Measurements from ENCODE around the gene GNLY. TPM values are rescaled to one million over a fixed set of nuclear protein-coding genes. Genes with fewer than 3 reads are reported as not detected.
A peak's percentile ranks its signal among the peaks of the same experiment; 100 is the strongest.

The GNLY gene
- total RNA-seq, 1 donor from 2014 or later = not detected

DNA sequence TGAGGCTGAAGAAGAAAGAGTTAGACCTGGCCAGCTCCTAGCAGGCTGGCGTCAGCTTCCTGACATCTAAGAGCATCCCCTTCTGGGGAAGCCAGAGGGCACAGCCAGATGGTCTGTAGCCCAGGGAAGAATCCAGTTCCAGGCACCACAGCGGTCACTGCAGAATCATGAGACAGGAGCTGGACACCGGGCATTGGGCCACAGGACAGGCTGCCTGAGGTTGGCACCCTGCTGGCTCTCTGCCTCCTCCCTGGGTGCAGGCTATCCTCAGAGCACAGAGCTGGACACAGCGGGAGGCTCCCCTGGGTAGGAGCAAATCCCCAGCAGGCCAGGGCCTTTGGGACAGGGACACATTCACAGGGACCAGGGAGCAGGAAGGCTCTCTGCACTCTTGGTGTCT is 39.9 kb downstream of the GNLY start:
- no peak overlapping the region for H3K4me3 ChIP-seq (ENCODE audit: insufficient read depth, low read depth, low read length)
- FAIRE-seq = no peak
- Mint-ChIP-seq H3K4me1 (ENCODE audit: low read depth, unreplicated experiment) (no peaks in the 10 kb centered on the region), H3K27me3 (ENCODE audit: low read depth, unreplicated experiment) (peaks cover 63% of the 10 kb centered on the region), H3K4me3 (ENCODE audit: unreplicated experiment) (no peak overlapping the region), H3K27ac (ENCODE audit: unreplicated experiment) (no peak overlapping the region), H3K9me3 (ENCODE audit: unreplicated experiment) (peaks cover 1% of the 10 kb centered on the region), H3K36me3 (ENCODE audit: low read depth, unreplicated experiment) (no peaks in the 10 kb centered on the region)
- no peak overlapping the region for H3K27ac ChIP-seq (ENCODE audit: low read depth, low read length)
- H2AFZ ChIP-seq (ENCODE audit: low read depth, low read length) = no peak overlapping the region
- no peak overlapping the region for H3K4me2 ChIP-seq (ENCODE audit: low read length)
- no peak for TF ChIP-seq EZH2 (IDR thresholded peaks at IDR 0.05; ENCODE audit: insufficient read depth, low read length)
- TF ChIP-seq, protein P1, sequence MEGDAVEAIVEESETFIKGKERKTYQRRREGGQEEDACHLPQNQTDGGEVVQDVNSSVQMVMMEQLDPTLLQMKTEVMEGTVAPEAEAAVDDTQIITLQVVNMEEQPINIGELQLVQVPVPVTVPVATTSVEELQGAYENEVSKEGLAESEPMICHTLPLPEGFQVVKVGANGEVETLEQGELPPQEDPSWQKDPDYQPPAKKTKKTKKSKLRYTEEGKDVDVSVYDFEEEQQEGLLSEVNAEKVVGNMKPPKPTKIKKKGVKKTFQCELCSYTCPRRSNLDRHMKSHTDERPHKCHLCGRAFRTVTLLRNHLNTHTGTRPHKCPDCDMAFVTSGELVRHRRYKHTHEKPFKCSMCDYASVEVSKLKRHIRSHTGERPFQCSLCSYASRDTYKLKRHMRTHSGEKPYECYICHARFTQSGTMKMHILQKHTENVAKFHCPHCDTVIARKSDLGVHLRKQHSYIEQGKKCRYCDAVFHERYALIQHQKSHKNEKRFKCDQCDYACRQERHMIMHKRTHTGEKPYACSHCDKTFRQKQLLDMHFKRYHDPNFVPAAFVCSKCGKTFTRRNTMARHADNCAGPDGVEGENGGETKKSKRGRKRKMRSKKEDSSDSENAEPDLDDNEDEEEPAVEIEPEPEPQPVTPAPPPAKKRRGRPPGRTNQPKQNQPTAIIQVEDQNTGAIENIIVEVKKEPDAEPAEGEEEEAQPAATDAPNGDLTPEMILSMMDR (IDR thresholded peaks at IDR 0.05; ENCODE audit: insufficient read depth, low read depth, low read length) = no peak
- no peak overlapping the region for H3K9ac ChIP-seq (ENCODE audit: low read length)
- H3K27me3 ChIP-seq (ENCODE audit: insufficient read depth, low read length) = no peaks in the 10 kb centered on the region
- H3K4me1 ChIP-seq (ENCODE audit: insufficient read depth, low read length) = peaks cover 4% of the 10 kb centered on the region
- H3K9me3 ChIP-seq (ENCODE audit: insufficient read depth, low read depth, low read length) = no peaks in the 10 kb centered on the region
- no peaks in the 10 kb centered on the region for H4K20me1 ChIP-seq (ENCODE audit: insufficient read depth, low read length)
- DNase-seq (ENCODE audit: low read depth) = no peak
- H3K36me3 ChIP-seq (ENCODE audit: insufficient read depth, low read length) = no peaks in the 10 kb centered on the region
- no peaks in the 10 kb centered on the region for H3K79me2 ChIP-seq (ENCODE audit: insufficient read depth, low read length)

DNA sequence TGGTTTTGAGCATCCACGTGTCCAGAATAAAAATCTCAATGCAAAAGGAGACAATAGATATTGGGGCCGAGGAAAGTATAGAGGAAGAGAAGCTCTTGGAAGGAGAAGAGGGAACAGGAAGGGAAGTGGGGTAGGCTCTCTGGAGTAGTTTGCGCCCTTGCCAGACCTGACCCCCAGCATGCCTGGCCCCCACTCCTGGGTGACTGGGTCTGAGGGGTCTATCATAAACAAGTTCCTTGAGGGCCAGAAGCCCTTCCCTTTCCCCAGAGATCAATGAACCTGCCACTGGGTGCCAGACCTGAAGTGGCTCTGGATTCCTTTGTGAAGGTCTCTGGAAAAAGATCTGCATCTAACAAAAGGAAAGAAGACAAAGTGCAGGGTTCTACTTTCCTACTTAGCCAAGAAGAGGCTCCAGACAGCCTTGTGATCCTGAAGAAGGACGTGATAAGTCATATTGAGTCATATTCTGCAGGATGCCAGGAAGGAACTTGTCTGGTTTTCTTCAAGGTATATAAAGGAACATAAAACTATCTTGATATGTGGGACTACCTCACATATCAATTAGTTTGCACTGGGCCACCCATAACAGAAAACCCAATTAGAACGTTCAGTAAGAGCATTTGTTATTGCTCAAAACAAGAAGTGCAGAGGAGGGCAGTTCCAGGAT is 40.9 kb downstream of the GNLY start:
- Histone ChIP-seq H3K79me2 (ENCODE audit: insufficient read depth, low read length) (no peaks in the 10 kb centered on the region), H4K20me1 (ENCODE audit: insufficient read depth, low read length) (no peaks in the 10 kb centered on the region), H3K9ac (ENCODE audit: low read length) (no peak overlapping the region), H3K4me3 (ENCODE audit: insufficient read depth, low read depth, low read length) (no peak overlapping the region), H3K27ac (ENCODE audit: low read depth, low read length) (no peak overlapping the region), H3K27me3 (ENCODE audit: insufficient read depth, low read length) (no peaks in the 10 kb centered on the region), H2AFZ (ENCODE audit: low read depth, low read length) (no peak overlapping the region), H3K4me2 (ENCODE audit: low read length) (no peak overlapping the region), H3K4me1 (ENCODE audit: insufficient read depth, low read length) (peaks cover 4% of the 10 kb centered on the region), H3K9me3 (ENCODE audit: insufficient read depth, low read depth, low read length) (no peaks in the 10 kb centered on the region), H3K36me3 (ENCODE audit: insufficient read depth, low read length) (no peaks in the 10 kb centered on the region)
- TF ChIP-seq EZH2 (IDR thresholded peaks at IDR 0.05; ENCODE audit: insufficient read depth, low read length) = no peak
- TF ChIP-seq, protein P1 (IDR thresholded peaks at IDR 0.05; ENCODE audit: insufficient read depth, low read depth, low read length) = no peak
- peaks cover 59% of the 10 kb centered on the region for H3K27me3 Mint-ChIP-seq (ENCODE audit: low read depth, unreplicated experiment)
- FAIRE-seq = no peak
- H3K4me1 Mint-ChIP-seq (ENCODE audit: low read depth, unreplicated experiment) = no peaks in the 10 kb centered on the region
- H3K4me3 Mint-ChIP-seq (ENCODE audit: unreplicated experiment) = no peak overlapping the region
- peaks cover 6% of the 10 kb centered on the region for H3K9me3 Mint-ChIP-seq (ENCODE audit: unreplicated experiment)
- peak; percentile 44 for DNase-seq (ENCODE audit: low read depth)
- peaks cover 1% of the 10 kb centered on the region for H3K36me3 Mint-ChIP-seq (ENCODE audit: low read depth, unreplicated experiment)
- no peak overlapping the region for H3K27ac Mint-ChIP-seq (ENCODE audit: unreplicated experiment)

DNA sequence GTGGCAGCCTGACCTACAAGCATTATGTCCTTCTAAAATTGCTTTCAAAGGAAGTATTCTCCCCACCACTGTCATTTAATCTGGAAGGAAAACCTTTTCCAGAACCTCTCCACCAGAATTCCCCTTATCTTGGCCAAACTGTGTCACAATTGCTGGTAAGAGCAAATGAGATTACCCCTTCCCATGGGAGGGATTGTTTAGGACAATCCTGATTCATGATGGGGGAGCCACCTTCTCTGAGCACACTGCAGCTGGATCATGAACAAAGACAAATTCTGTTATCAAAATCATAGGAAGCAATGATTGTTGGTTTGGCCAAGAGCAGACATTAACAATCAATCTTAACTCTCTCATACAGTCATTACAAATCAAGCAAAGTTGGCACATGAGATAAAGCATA is 41.5 kb downstream of the GNLY start:
- FAIRE-seq = no peak
- H3K9ac ChIP-seq (ENCODE audit: low read length) = no peak overlapping the region
- no peak overlapping the region for H3K4me3 Mint-ChIP-seq (ENCODE audit: unreplicated experiment)

More for the DNA sequence above, 41.5 kb downstream of the GNLY start:
- Histone ChIP-seq H3K36me3 (ENCODE audit: insufficient read depth, low read length) (no peaks in the 10 kb centered on the region), H3K27ac (ENCODE audit: low read depth, low read length) (no peak overlapping the region), H3K4me1 (ENCODE audit: insufficient read depth, low read length) (peaks cover 4% of the 10 kb centered on the region), H3K27me3 (ENCODE audit: insufficient read depth, low read length) (no peaks in the 10 kb centered on the region), H2AFZ (ENCODE audit: low read depth, low read length) (no peak overlapping the region), H3K9me3 (ENCODE audit: insufficient read depth, low read depth, low read length) (no peaks in the 10 kb centered on the region), H3K4me3 (ENCODE audit: insufficient read depth, low read depth, low read length) (no peak overlapping the region), H4K20me1 (ENCODE audit: insufficient read depth, low read length) (no peaks in the 10 kb centered on the region), H3K4me2 (ENCODE audit: low read length) (no peak overlapping the region), H3K79me2 (ENCODE audit: insufficient read depth, low read length) (no peaks in the 10 kb centered on the region)
- DNase-seq (ENCODE audit: low read depth) = no peak
- H3K4me1 Mint-ChIP-seq (ENCODE audit: low read depth, unreplicated experiment) = no peaks in the 10 kb centered on the region
- H3K36me3 Mint-ChIP-seq (ENCODE audit: low read depth, unreplicated experiment) = peaks cover 1% of the 10 kb centered on the region
- peaks cover 9% of the 10 kb centered on the region for H3K9me3 Mint-ChIP-seq (ENCODE audit: unreplicated experiment)
- no peak overlapping the region for H3K27ac Mint-ChIP-seq (ENCODE audit: unreplicated experiment)
- TF ChIP-seq EZH2 (IDR thresholded peaks at IDR 0.05; ENCODE audit: insufficient read depth, low read length) = no peak
- TF ChIP-seq, protein P1 (IDR thresholded peaks at IDR 0.05; ENCODE audit: insufficient read depth, low read depth, low read length) = no peak
- peaks cover 63% of the 10 kb centered on the region for H3K27me3 Mint-ChIP-seq (ENCODE audit: low read depth, unreplicated experiment)

All from astrocyte (in vitro differentiated cells and primary cell).